ENCODE results near the gene DDAH2. TPM values are rescaled to one million over a fixed set of nuclear protein-coding genes. Genes with fewer than 3 reads are reported as not detected.
"Not testable (repeated sequence)": the region's sequence is repeated elsewhere in the genome, so short reads cannot be mapped to it uniquely, and the experiment has no call there.

DDAH2 gene
- total and polyA plus RNA-seq, 10 of the 15 experiments (the other 5 are each of a cell fraction or from before 2014, with no cell fraction given), result 0.35 to 9.9 (median 6.2) TPM

DNA sequence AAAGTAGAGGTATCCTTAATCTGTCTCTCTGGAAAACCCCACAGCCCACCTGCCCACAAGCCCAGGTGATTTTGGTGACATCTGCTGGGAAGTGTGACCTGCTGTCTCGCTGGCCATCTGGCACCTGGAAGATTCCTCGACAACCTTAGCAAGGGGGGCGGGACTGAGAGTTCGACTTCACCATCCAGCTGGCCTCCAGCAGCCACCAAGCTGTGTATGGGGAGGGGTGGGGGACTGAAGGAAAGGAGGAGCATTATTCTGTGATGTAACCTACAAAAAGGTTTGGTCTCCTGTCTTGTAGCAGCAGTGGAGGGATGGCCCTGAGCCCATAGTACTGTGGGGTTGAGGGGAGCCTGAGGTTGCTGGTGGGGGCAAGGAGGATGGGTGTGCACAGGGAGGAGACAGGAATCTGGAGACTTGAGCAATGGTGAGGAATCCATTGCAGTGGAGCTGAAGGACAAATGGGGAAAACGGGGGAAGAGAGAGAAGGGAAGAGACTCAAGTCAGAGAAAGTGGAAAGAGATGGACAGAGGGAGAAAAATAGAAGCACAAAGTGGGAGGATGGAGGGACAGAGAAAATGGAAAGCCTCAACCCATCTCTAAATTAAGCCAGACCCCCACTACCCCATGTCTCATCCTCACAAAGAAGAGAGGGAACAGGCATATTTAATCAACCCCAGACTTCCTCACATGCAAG lies 18.4 kb downstream of the DDAH2 start (continued):
- TF ChIP-seq, protein P1, sequence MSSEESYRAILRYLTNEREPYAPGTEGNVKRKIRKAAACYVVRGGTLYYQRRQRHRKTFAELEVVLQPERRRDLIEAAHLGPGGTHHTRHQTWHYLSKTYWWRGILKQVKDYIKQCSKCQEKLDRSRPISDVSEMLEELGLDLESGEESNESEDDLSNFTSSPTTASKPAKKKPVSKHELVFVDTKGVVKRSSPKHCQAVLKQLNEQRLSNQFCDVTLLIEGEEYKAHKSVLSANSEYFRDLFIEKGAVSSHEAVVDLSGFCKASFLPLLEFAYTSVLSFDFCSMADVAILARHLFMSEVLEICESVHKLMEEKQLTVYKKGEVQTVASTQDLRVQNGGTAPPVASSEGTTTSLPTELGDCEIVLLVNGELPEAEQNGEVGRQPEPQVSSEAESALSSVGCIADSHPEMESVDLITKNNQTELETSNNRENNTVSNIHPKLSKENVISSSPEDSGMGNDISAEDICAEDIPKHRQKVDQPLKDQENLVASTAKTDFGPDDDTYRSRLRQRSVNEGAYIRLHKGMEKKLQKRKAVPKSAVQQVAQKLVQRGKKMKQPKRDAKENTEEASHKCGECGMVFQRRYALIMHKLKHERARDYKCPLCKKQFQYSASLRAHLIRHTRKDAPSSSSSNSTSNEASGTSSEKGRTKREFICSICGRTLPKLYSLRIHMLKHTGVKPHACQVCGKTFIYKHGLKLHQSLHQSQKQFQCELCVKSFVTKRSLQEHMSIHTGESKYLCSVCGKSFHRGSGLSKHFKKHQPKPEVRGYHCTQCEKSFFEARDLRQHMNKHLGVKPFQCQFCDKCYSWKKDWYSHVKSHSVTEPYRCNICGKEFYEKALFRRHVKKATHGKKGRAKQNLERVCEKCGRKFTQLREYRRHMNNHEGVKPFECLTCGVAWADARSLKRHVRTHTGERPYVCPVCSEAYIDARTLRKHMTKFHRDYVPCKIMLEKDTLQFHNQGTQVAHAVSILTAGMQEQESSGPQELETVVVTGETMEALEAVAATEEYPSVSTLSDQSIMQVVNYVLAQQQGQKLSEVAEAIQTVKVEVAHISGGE (CRISPR knock-in tag; IDR thresholded peaks at IDR 0.05), result no peak
- TF ChIP-seq CHD4 (IDR thresholded peaks at IDR 0.05) (no peak), NFXL1 (IDR thresholded peaks at IDR 0.05; ENCODE audit: borderline replicate concordance) (no peak)

DNA sequence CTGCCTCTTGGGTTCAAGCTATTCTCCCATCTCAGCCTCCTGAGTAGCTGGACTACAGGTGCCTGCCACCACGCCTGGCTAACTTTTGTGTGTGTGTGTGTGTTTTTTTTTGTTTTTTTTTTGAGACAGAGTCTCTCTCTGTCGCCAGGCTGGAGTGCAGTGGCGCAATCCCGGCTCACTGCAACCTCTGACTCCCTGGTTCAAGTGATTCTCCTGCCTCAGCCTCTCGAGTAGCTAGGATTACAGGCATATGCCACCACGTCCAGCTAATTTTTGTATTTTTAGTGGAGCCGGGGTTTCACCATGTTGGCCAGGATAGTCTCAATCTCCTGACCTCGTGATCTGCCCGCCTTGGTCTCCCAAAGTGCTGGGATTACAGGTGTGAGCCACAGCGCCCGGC lies 19.9 kb downstream of the DDAH2 start:
- DNase-seq (ENCODE audit: low read depth, low spot score); H3K36me3 ChIP-seq (ENCODE audit: control insufficient read depth in 2 of 2, insufficient read depth in 2 of 2, low read length in 1 of 2); intact Hi-C loops (cut with micrococcal nuclease; ENCODE audit: unreplicated experiment); H3K4me3 ChIP-seq; H4K20me1 ChIP-seq (ENCODE audit: control insufficient read depth, insufficient read depth); H3K4me1 ChIP-seq (ENCODE audit: control insufficient read depth, insufficient read depth, low read length); H3K4me2 ChIP-seq (ENCODE audit: control insufficient read depth, insufficient read depth); H3K79me2 ChIP-seq (ENCODE audit: control insufficient read depth, insufficient read depth, low read length); H3K27me3 ChIP-seq (replicated peaks in 1 of 2; ENCODE audit: control insufficient read depth in 2 of 2, insufficient read depth in 2 of 2, low read length in 1 of 2); RAD21 ChIA-PET (ENCODE audit: unreplicated experiment); ATAC-seq; H3K27ac ChIP-seq (ENCODE audit: control insufficient read depth, insufficient read depth); in situ Hi-C loops (cut with MboI); H3K9me3 ChIP-seq (replicated peaks; ENCODE audit: control insufficient read depth, insufficient read depth, low read length); BruUV-seq (replicated peaks); H3K9ac ChIP-seq (ENCODE audit: control insufficient read depth, insufficient read depth, low read length); H2AFZ ChIP-seq (ENCODE audit: control insufficient read depth, low read depth, low read length); FAIRE-seq; SMC1A ChIA-PET (ENCODE audit: uncharacterized antibody, unreplicated experiment): not testable (repeated sequence)
- ChIA-PET POLR2A (interaction anchor here (0.6 kb wide), 2 partner anchors 43 to 175 kb away, joined by 3 read pairs; no protein-coding TSS in a partner anchor), CTCF (interaction anchor here (1.1 kb wide), 1 partner anchor 98 kb away, joined by 3 read pairs; the partner anchor contains the start of gene LSM2)
- WGBS (ENCODE audit: insufficient coverage, insufficient replicate concordance, low lambda C conversion rate, missing lambda C conversion rate), result 43% methylated on average over 11 of the region's 11 CpGs
